Epithelial cell of esophagus (primary cell): ENCODE measurements around the gene CYTIP.

Experiments used
- DNase-seq: peaks from one replicate; pipeline ENCODE4 v3.0.0; 2010; ENCODE audit warnings: low read depth
- H3K4me3 ChIP-seq: 2 replicates; pipeline ENCODE4 v1.5.1; 2011; ENCODE audit warnings: mild to moderate bottlenecking, low read length, control low read depth
- CTCF ChIP-seq: IDR thresholded peaks from 2 replicates; pipeline ENCODE4 v1.5.1; 2011; ENCODE audit warnings: low read depth, mild to moderate bottlenecking, low read length, control low read depth, inconsistent platforms; ENCODE audit not compliant: insufficient read depth; ENCODE audit errors: missing control alignments

CYTIP gene

GRCh38 chr2:157426477-157426994 lies 17.4 kb downstream of the CYTIP start:
- no peak for TF ChIP-seq CTCF
- DNase-seq, result no peak
- H3K4me3 ChIP-seq, result no peak overlapping the region

DNA sequence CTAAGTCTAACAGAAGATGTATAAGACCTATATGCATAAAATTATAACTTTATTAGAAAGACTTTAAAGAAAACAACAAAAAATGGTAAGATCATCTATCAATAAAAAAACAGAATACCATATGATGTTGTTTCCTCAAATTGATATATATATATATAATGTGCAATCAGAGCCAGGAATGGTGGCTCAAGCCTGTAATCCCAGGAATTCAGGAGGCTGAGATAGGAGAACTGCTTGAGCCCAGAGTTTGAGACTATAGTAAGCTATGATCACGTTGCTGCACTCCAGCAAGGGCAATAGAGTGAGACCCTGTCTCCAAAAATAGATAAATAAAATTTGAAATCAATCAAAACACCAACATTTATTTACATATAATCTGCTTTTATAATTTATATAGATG lies 19.5 kb downstream of the CYTIP start:
- H3K4me3 ChIP-seq, result no peak overlapping the region
- no peak for DNase-seq
- no peak for TF ChIP-seq CTCF

GRCh38 chr2:157421964-157422363 lies 21.9 kb downstream of the CYTIP start:
- H3K4me3 ChIP-seq, result no peak overlapping the region
- no peak for TF ChIP-seq CTCF
- no peak for DNase-seq

GRCh38 chr2:157421331-157421944 lies 22.5 kb downstream of the CYTIP start:
- DNase-seq, result no peak
- H3K4me3 ChIP-seq, result no peak overlapping the region
- TF ChIP-seq CTCF, result no peak

GRCh38 chr2:157420771-157421323 lies 23.0 kb downstream of the CYTIP start:
- no peak for DNase-seq
- no peak overlapping the region for H3K4me3 ChIP-seq

GRCh38 chr2:157419031-157419575 lies 24.8 kb downstream of the CYTIP start:
- TF ChIP-seq CTCF, result no peak
- no peak for DNase-seq

More at GRCh38 chr2:157420771-157421323, 23.0 kb downstream of the CYTIP start:
- TF ChIP-seq CTCF, result no peak

DNA sequence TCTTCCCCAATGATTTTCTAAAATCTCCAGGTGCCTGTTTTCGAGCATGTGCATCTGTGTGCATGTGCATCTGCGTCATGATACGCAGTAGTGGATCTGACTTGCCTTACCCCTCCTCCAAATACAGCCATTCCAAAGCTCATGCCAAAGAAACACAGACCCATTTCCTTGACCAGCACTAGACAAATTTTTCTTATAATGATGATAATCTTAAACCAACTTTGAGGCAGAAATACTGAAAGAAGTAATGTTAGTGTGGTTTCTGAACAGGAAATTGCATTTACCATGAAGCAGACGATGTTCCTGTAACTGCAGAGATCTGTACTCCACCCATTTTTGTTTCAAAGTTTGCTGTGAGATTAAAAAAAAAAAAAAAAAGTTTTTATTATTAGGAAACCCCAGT lies 25.6 kb downstream of the CYTIP start:
- H3K4me3 ChIP-seq, result no peak overlapping the region
- no peak for TF ChIP-seq CTCF
- no peak for DNase-seq

More at GRCh38 chr2:157419031-157419575, 24.8 kb downstream of the CYTIP start:
- no peak overlapping the region for H3K4me3 ChIP-seq
